Karpas-422 (cell line): Measurements from ENCODE around the gene DLGAP1. TPM values are rescaled to one million over a fixed set of nuclear protein-coding genes. Genes with fewer than 3 reads are reported as not detected.
A peak's percentile ranks its signal among the peaks of the same experiment; 100 is the strongest.

Experiments
- DNase-seq: peaks from one replicate; pipeline ENCODE4 v3.0.0-alpha.2; 2015
- H2AFZ ChIP-seq: fragments of 200-600 bp; sonication (generic); 2 replicates; pipeline ENCODE4 v1.6.1; 2014; ENCODE audit warnings: antibody characterized with exemption, low read length, mixed read lengths
- H3K27ac ChIP-seq: fragments of 200-600 bp; sonication (generic); 2 replicates; pipeline ENCODE4 v1.5.1; 2014; ENCODE audit warnings: mild to moderate bottlenecking, low read length, moderate library complexity
- H3K27me3 ChIP-seq: fragments of 200-600 bp; sonication (generic); 2 replicates; pipeline ENCODE4 v1.6.1; 2014; ENCODE audit warnings: low read length, mixed read lengths
- H3K36me3 ChIP-seq: fragments of 200-600 bp; sonication (generic); 2 replicates; pipeline ENCODE4 v1.6.1; 2014; ENCODE audit warnings: low read length, mixed read lengths; ENCODE audit not compliant: insufficient read depth
- H3K4me1 ChIP-seq: fragments of 200-600 bp; sonication (generic); 2 replicates; pipeline ENCODE4 v1.6.1; 2014; ENCODE audit warnings: mild to moderate bottlenecking, low read length, mixed read lengths
- H3K4me2 ChIP-seq: fragments of 200-600 bp; sonication (generic); 2 replicates; pipeline ENCODE4 v1.6.1; 2014; ENCODE audit warnings: low read length, low read depth, mild to moderate bottlenecking; ENCODE audit not compliant: poor library complexity, severe bottlenecking
- H3K4me3 ChIP-seq: fragments of 200-600 bp; sonication (generic); 2 replicates; pipeline ENCODE4 v1.5.1; 2014; ENCODE audit warnings: mild to moderate bottlenecking, antibody characterized with exemption, low read length, mixed read lengths
- H3K79me2 ChIP-seq: fragments of 200-600 bp; sonication (generic); 2 replicates; pipeline ENCODE4 v1.6.1; 2014; ENCODE audit warnings: mild to moderate bottlenecking, low read length, mixed read lengths
- H3K9ac ChIP-seq: fragments of 200-600 bp; sonication (generic); 2 replicates; pipeline ENCODE4 v1.6.0; 2014; ENCODE audit warnings: low read length
- H3K9me2 ChIP-seq: fragments of 200-600 bp; sonication (generic), shearing (Covaris generic); replicated peaks from 2 replicates; pipeline ENCODE4 v1.6.0; 2014; ENCODE audit warnings: mild to moderate bottlenecking, low read length, moderate library complexity; ENCODE audit not compliant: insufficient read depth
- H3K9me3 ChIP-seq: fragments of 300-700, 200-600 bp; sonication (generic); 2 replicates; pipeline ENCODE4 v1.6.1; 2014; ENCODE audit warnings: low read length, mixed read lengths
- H4K20me1 ChIP-seq: fragments of 200-600 bp; sonication (generic); 2 replicates; pipeline ENCODE4 v1.6.1; 2014; ENCODE audit warnings: mild to moderate bottlenecking, antibody characterized with exemption, low read length, low read depth; ENCODE audit not compliant: insufficient read depth
- total RNA-seq: library from RNA; depleted of rRNA; stranded (reverse); fragments of >200 nt; shearing (Covaris generic); gene quantifications from 2 replicates; pipeline ENCODE4 v1.2.3, GENCODE V29; 2014; ENCODE audit warnings: low replicate concordance

Gene DLGAP1
- total RNA-seq, 1 experiment from 2014 or later: 8.8 TPM

DNA sequence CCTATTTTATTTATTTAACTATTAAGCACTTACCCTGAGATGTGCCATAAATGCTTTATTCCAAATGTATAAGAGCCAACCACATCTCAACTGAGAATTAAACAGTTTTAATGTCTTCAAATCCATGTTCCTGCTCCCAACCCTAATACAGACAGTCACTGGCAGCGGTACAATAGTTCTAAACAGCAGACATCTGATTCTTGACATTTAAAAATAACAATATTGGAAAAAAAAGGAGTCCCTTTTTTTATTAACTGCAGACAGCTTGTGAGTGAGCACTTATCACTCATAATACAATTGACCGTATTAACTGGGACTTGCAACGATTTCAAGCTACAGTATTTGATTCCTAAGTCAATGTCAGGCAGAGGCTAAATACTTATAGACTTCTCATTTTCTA is 580.5 kb downstream of the DLGAP1 start:
- no peaks in the 10 kb centered on the region for H3K79me2 ChIP-seq
- no peak overlapping the region for H2AFZ ChIP-seq
- H3K9me2 ChIP-seq: no peaks in the 10 kb centered on the region
- H3K4me3 ChIP-seq: no peak overlapping the region
- H3K9me3 ChIP-seq: no peaks in the 10 kb centered on the region
- H3K27ac ChIP-seq: no peak overlapping the region
- H3K36me3 ChIP-seq: no peaks in the 10 kb centered on the region
- DNase-seq: no peak
- H3K4me2 ChIP-seq: no peak overlapping the region
- no peak overlapping the region for H3K9ac ChIP-seq
- no peaks in the 10 kb centered on the region for H3K27me3 ChIP-seq
- peaks cover 17% of the 10 kb centered on the region for H3K4me1 ChIP-seq
- H4K20me1 ChIP-seq: no peaks in the 10 kb centered on the region

- H3K9me3 ChIP-seq: no peaks in the 10 kb centered on the region
- H3K9me2 ChIP-seq: no peaks in the 10 kb centered on the region
- no peaks in the 10 kb centered on the region for H3K36me3 ChIP-seq
- no peak overlapping the region for H3K27ac ChIP-seq
- DNase-seq: no peak
- H2AFZ ChIP-seq: no peak overlapping the region
- no peak overlapping the region for H3K4me3 ChIP-seq
- no peak overlapping the region for H3K9ac ChIP-seq
- no peaks in the 10 kb centered on the region for H3K79me2 ChIP-seq
- no peak overlapping the region for H3K4me2 ChIP-seq
- H3K4me1 ChIP-seq: peaks cover 17% of the 10 kb centered on the region
- no peaks in the 10 kb centered on the region for H4K20me1 ChIP-seq
- H3K27me3 ChIP-seq: no peaks in the 10 kb centered on the region
Measured at GRCh38 chr18:3874125-3874524, 581.0 kb downstream of the DLGAP1 start.

- Histone ChIP-seq H3K4me1 (peaks cover 15% of the 10 kb centered on the region), H3K79me2 (no peaks in the 10 kb centered on the region), H3K27me3 (no peaks in the 10 kb centered on the region), H3K9ac (no peak overlapping the region), H2AFZ (no peak overlapping the region), H3K9me3 (no peaks in the 10 kb centered on the region), H3K27ac (no peak overlapping the region), H3K4me2 (no peak overlapping the region), H4K20me1 (no peaks in the 10 kb centered on the region), H3K36me3 (no peaks in the 10 kb centered on the region), H3K9me2 (no peaks in the 10 kb centered on the region), H3K4me3 (no peak overlapping the region)
- DNase-seq: no peak
Measured at GRCh38 chr18:3873698-3874097, 581.4 kb downstream of the DLGAP1 start.

- H3K27me3 ChIP-seq: no peaks in the 10 kb centered on the region
- no peaks in the 10 kb centered on the region for H3K36me3 ChIP-seq
- H3K4me1 ChIP-seq: peaks cover 10% of the 10 kb centered on the region
- no peaks in the 10 kb centered on the region for H3K79me2 ChIP-seq
- H3K4me3 ChIP-seq: no peak overlapping the region
- no peaks in the 10 kb centered on the region for H3K9me2 ChIP-seq
- no peaks in the 10 kb centered on the region for H4K20me1 ChIP-seq
- no peaks in the 10 kb centered on the region for H3K9me3 ChIP-seq
- H3K9ac ChIP-seq: no peak overlapping the region
- no peak overlapping the region for H2AFZ ChIP-seq
- DNase-seq: no peak
- no peak overlapping the region for H3K27ac ChIP-seq
- H3K4me2 ChIP-seq: no peak overlapping the region
Measured at GRCh38 chr18:3873211-3873610, 581.9 kb downstream of the DLGAP1 start.

- H3K4me3 ChIP-seq: no peak overlapping the region
- no peak overlapping the region for H3K9ac ChIP-seq
- H3K27me3 ChIP-seq: no peaks in the 10 kb centered on the region
- no peaks in the 10 kb centered on the region for H3K9me3 ChIP-seq
- no peak overlapping the region for H3K4me2 ChIP-seq
- DNase-seq: no peak
- H3K79me2 ChIP-seq: no peaks in the 10 kb centered on the region
- peaks cover 8% of the 10 kb centered on the region for H3K4me1 ChIP-seq
- H3K27ac ChIP-seq: no peak overlapping the region
- no peaks in the 10 kb centered on the region for H3K9me2 ChIP-seq
- no peaks in the 10 kb centered on the region for H3K36me3 ChIP-seq
- no peak overlapping the region for H2AFZ ChIP-seq
- no peaks in the 10 kb centered on the region for H4K20me1 ChIP-seq
Measured at GRCh38 chr18:3872641-3873040, 582.5 kb downstream of the DLGAP1 start.

DNA sequence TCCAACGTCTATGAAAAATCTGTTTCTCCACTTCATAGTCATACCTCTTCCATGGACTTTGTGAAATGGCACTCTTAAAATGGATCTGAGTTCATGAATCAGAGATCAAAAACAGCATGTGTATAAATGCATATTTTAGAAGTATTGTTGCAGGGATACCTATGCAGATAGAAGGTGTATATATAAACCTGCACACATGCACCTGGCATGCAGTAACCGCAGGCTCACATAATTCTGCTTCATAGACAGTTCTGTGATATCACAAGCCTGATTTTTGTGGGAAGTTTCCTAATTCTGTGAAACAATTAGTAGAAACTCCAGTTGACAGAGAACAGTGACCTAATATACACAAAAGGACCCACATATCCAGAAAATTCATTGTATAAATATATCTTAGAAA is 583.4 kb downstream of the DLGAP1 start:
- Histone ChIP-seq H3K4me3 (no peak overlapping the region), H3K9me2 (no peaks in the 10 kb centered on the region), H3K27me3 (no peaks in the 10 kb centered on the region), H3K27ac (no peak overlapping the region), H3K4me2 (no peak overlapping the region), H4K20me1 (no peaks in the 10 kb centered on the region), H3K4me1 (peaks cover 7% of the 10 kb centered on the region), H3K9me3 (no peaks in the 10 kb centered on the region), H3K36me3 (no peaks in the 10 kb centered on the region), H3K9ac (no peak overlapping the region), H2AFZ (no peak overlapping the region), H3K79me2 (no peaks in the 10 kb centered on the region)
- DNase-seq: no peak

- no peaks in the 10 kb centered on the region for H3K9me3 ChIP-seq
- H3K79me2 ChIP-seq: no peaks in the 10 kb centered on the region
- no peak overlapping the region for H3K27ac ChIP-seq
- no peak for DNase-seq
- no peaks in the 10 kb centered on the region for H3K9me2 ChIP-seq
- H3K4me2 ChIP-seq: no peak overlapping the region
- peaks cover 7% of the 10 kb centered on the region for H3K4me1 ChIP-seq
- H2AFZ ChIP-seq: no peak overlapping the region
- no peaks in the 10 kb centered on the region for H3K36me3 ChIP-seq
- no peak overlapping the region for H3K4me3 ChIP-seq
- H4K20me1 ChIP-seq: no peaks in the 10 kb centered on the region
- no peaks in the 10 kb centered on the region for H3K27me3 ChIP-seq
- H3K9ac ChIP-seq: no peak overlapping the region
Measured at GRCh38 chr18:3870914-3871313, 584.2 kb downstream of the DLGAP1 start.

- peak; percentile 79 for DNase-seq
- H3K4me2 ChIP-seq: no peak overlapping the region
- H3K9ac ChIP-seq: no peak overlapping the region
Measured at GRCh38 chr18:3869848-3870247, 585.3 kb downstream of the DLGAP1 start.

GRCh38 chr18:3867864-3868311 is 587.2 kb downstream of the DLGAP1 start:
- Histone ChIP-seq H3K79me2 (no peaks in the 10 kb centered on the region), H3K27ac (no peak overlapping the region), H3K4me3 (no peak overlapping the region), H3K27me3 (no peaks in the 10 kb centered on the region), H3K9me3 (no peaks in the 10 kb centered on the region), H3K9me2 (no peaks in the 10 kb centered on the region), H3K9ac (no peak overlapping the region), H3K4me2 (no peak overlapping the region), H3K36me3 (no peaks in the 10 kb centered on the region), H3K4me1 (peaks cover 7% of the 10 kb centered on the region), H4K20me1 (no peaks in the 10 kb centered on the region), H2AFZ (no peak overlapping the region)
- DNase-seq: no peak

More at GRCh38 chr18:3869848-3870247, 585.3 kb downstream of the DLGAP1 start:
- H3K9me3 ChIP-seq: no peaks in the 10 kb centered on the region
- no peaks in the 10 kb centered on the region for H3K27me3 ChIP-seq
- H3K36me3 ChIP-seq: no peaks in the 10 kb centered on the region
- H3K9me2 ChIP-seq: no peaks in the 10 kb centered on the region
- no peak overlapping the region for H3K4me3 ChIP-seq
- H3K4me1 ChIP-seq: peaks cover 7% of the 10 kb centered on the region
- H2AFZ ChIP-seq: no peak overlapping the region
- H3K27ac ChIP-seq: no peak overlapping the region
- no peaks in the 10 kb centered on the region for H3K79me2 ChIP-seq
- H4K20me1 ChIP-seq: no peaks in the 10 kb centered on the region
